ENCODE data around the gene WDR5. TPM values are rescaled to one million over a fixed set of nuclear protein-coding genes. Genes with fewer than 3 reads are reported as not detected.
A peak's percentile ranks its signal among the peaks of the same experiment; 100 is the strongest.

The WDR5 gene
- polyA plus RNA-seq, 1 experiment, result 23.8 TPM

GRCh38 chr9:134162926-134163370 lies 27.1 kb downstream of the WDR5 start:
- CTCF ChIA-PET, result interaction anchor here (0.9 to 4.1 kb wide), 7 partner anchors 8 to 286 kb away, joined by 3 to 19 read pairs (median 4); partner anchors contain the start of gene WDR5
- no peak for TF ChIP-seq CTCF (IDR thresholded peaks at IDR 0.05; ENCODE audit: insufficient read depth, low read depth, low read length)
- no peak for DNase-seq (ENCODE audit: low read depth)
- Histone ChIP-seq H3K27me3 (ENCODE audit: control insufficient read depth, insufficient read depth, low read length) (no peaks in the 10 kb centered on the region), H3K4me3 (ENCODE audit: low read depth, low read length) (no peak overlapping the region), H3K36me3 (ENCODE audit: control insufficient read depth, insufficient read depth, low read length) (peaks cover 10% of the 10 kb centered on the region)
- POLR2A ChIA-PET, result no interaction called here

GRCh38 chr9:134163371-134164196 lies 27.7 kb downstream of the WDR5 start:
- Histone ChIP-seq H3K36me3 (ENCODE audit: control insufficient read depth, insufficient read depth, low read length) (peaks cover 5% of the 10 kb centered on the region), H3K4me3 (ENCODE audit: low read depth, low read length) (peak overlapping the region; percentile 15), H3K27me3 (ENCODE audit: control insufficient read depth, insufficient read depth, low read length) (no peaks in the 10 kb centered on the region)
- DNase-seq (ENCODE audit: low read depth), result no peak
- TF ChIP-seq CTCF (IDR thresholded peaks at IDR 0.05; ENCODE audit: insufficient read depth, low read depth, low read length), result peak; percentile 60
- ChIA-PET POLR2A (no interaction called here), CTCF (interaction anchor here (0.9 to 4.1 kb wide), 7 partner anchors 8 to 286 kb away, joined by 3 to 19 read pairs (median 4); partner anchors contain the start of gene WDR5)

- ChIA-PET POLR2A (interaction anchor here (0.5 kb wide), 1 partner anchor 629 kb away, joined by 5 read pairs; no protein-coding TSS in a partner anchor), CTCF (interaction anchor here (0.8 to 4.1 kb wide), 5 partner anchors 36 to 533 kb away, joined by 3 to 19 read pairs (median 4); no protein-coding TSS in a partner anchor)
- H3K36me3 ChIP-seq (ENCODE audit: control insufficient read depth, insufficient read depth, low read length), result no peaks in the 10 kb centered on the region
- TF ChIP-seq CTCF (IDR thresholded peaks at IDR 0.05; ENCODE audit: insufficient read depth, low read depth, low read length), result no peak
- no peak for DNase-seq (ENCODE audit: low read depth)
- no peak overlapping the region for H3K4me3 ChIP-seq (ENCODE audit: low read depth, low read length)
- H3K27me3 ChIP-seq (ENCODE audit: control insufficient read depth, insufficient read depth, low read length), result no peaks in the 10 kb centered on the region
Observed at GRCh38 chr9:134164879-134165278, 29.0 kb downstream of the WDR5 start.

GRCh38 chr9:134165357-134166315 lies 29.8 kb downstream of the WDR5 start:
- Histone ChIP-seq H3K4me3 (ENCODE audit: low read depth, low read length) (no peak overlapping the region), H3K36me3 (ENCODE audit: control insufficient read depth, insufficient read depth, low read length) (no peaks in the 10 kb centered on the region), H3K27me3 (ENCODE audit: control insufficient read depth, insufficient read depth, low read length) (no peaks in the 10 kb centered on the region)
- no peak for TF ChIP-seq CTCF (IDR thresholded peaks at IDR 0.05; ENCODE audit: insufficient read depth, low read depth, low read length)
- DNase-seq (ENCODE audit: low read depth), result no peak
- ChIA-PET POLR2A (interaction anchor here (0.5 kb wide), 1 partner anchor 628 kb away, joined by 5 read pairs; no protein-coding TSS in a partner anchor), CTCF (interaction anchor here (1.0 to 4.1 kb wide), 3 partner anchors 35 to 532 kb away, joined by 3 to 19 read pairs (median 4); no protein-coding TSS in a partner anchor)

Measured in BJ (cell line).